BE2C (cell line): ENCODE measurements around the gene LDHB.
"Not testable (repeated sequence)": the region's sequence is repeated elsewhere in the genome, so short reads cannot be mapped to it uniquely, and the experiment has no call there.

Experiments
- DNase-seq: peaks from one replicate; pipeline ENCODE4 v3.0.0-alpha.2; 2020
- H3K27me3 ChIP-seq: fragments of 250-450 bp; sonication (Bioruptor Pico); 2 replicates; pipeline ENCODE4 v1.5.1; 2020; ENCODE audit warnings: mild to moderate bottlenecking
- H3K36me3 ChIP-seq: fragments of 250-450 bp; sonication (Bioruptor Pico); 2 replicates; pipeline ENCODE4 v1.5.1; 2020; ENCODE audit warnings: mild to moderate bottlenecking
- H3K4me1 ChIP-seq: fragments of 250-450 bp; sonication (Bioruptor Pico); 2 replicates; pipeline ENCODE4 v1.5.1; 2020
- H3K4me3 ChIP-seq: 2 replicates; pipeline ENCODE4 v1.5.1; 2011; ENCODE audit warnings: low read depth, low read length
- H3K9me3 ChIP-seq: fragments of 250-450 bp; sonication (Bioruptor Pico); 2 replicates; pipeline ENCODE4 v1.5.1; 2020
- CTCF ChIP-seq: IDR thresholded peaks from 2 replicates; pipeline ENCODE4 v1.5.1; 2012; ENCODE audit warnings: mild to moderate bottlenecking, low read depth, low read length

LDHB gene

GRCh38 chr12:21647179-21647578 is 10.5 kb downstream of the LDHB start:
- H3K36me3 ChIP-seq: peaks cover 94% of the 10 kb centered on the region
- H3K9me3 ChIP-seq: no peaks in the 10 kb centered on the region
- no peaks in the 10 kb centered on the region for H3K27me3 ChIP-seq
- DNase-seq: no peak
- H3K4me3 ChIP-seq: no peak overlapping the region
- no peak for TF ChIP-seq CTCF
- H3K4me1 ChIP-seq: peaks cover 9% of the 10 kb centered on the region

GRCh38 chr12:21645041-21645500 is 12.6 kb downstream of the LDHB start:
- H3K4me1 ChIP-seq, H3K27me3 ChIP-seq, H3K9me3 ChIP-seq, H3K4me3 ChIP-seq: not testable (repeated sequence)
- DNase-seq: peak; percentile 29
- peaks cover 94% of the 10 kb centered on the region for H3K36me3 ChIP-seq

GRCh38 chr12:21644516-21644915 is 13.1 kb downstream of the LDHB start:
- Histone ChIP-seq H3K4me3 (no peak overlapping the region), H3K4me1 (peaks cover 9% of the 10 kb centered on the region), H3K27me3 (no peaks in the 10 kb centered on the region), H3K9me3 (no peaks in the 10 kb centered on the region), H3K36me3 (peaks cover 93% of the 10 kb centered on the region)
- DNase-seq: no peak
- no peak for TF ChIP-seq CTCF

DNA sequence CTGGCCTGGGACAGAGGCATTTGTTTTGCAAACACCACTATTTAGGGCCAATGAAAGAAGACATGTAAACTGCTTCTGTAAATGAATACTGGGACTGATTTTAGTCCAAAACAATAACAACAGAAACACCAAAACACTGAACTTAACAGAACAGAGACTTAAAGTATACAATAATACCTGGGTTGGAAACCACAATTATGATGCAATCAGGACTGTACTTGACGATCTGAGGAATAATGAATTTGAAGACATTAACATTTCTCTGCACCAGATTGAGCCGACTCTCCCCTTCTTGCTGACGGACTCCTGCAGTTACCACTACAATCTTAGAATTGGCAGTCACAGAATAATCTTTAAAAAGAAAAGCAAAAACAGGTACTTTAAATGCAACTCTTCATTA is 13.9 kb downstream of the LDHB start:
- Histone ChIP-seq H3K27me3 (no peaks in the 10 kb centered on the region), H3K36me3 (peaks cover 93% of the 10 kb centered on the region), H3K4me1 (peaks cover 9% of the 10 kb centered on the region), H3K9me3 (no peaks in the 10 kb centered on the region), H3K4me3 (no peak overlapping the region)
- DNase-seq: no peak
- no peak for TF ChIP-seq CTCF

DNA sequence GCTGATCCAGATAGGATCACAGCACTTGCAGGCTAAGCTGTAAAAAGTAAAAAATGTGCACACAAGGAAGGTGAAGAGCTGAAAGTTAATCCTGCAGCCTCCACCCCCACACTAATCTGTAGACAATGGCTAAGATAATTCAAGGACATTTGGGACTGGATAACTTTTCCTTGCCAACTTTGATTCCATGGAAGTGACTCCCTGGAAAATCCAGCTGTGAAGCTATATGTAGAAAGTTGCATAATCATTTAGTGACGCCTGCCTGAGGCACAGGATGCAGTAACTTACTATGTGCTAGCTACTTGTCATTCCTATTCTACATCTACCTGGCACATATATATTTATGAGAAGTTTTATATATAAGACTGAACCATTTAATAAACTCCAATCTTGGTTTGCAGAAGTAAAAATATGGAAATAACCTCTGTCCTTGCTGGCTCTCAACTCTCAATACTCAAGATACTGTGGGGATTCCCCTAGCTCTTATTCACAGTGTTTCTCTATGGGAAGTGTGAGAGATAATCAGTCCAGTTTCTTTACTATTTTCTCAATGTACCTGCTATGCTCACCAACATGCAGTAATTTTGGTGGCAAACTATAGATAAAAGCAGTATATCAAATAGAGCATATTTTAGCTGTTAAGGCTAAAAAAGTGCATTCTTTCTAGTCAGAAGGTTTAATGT is 14.8 kb downstream of the LDHB start:
- DNase-seq: no peak
- no peak for TF ChIP-seq CTCF
- Histone ChIP-seq H3K4me3 (no peak overlapping the region), H3K9me3 (no peaks in the 10 kb centered on the region), H3K4me1 (peaks cover 9% of the 10 kb centered on the region), H3K27me3 (no peaks in the 10 kb centered on the region), H3K36me3 (peaks cover 93% of the 10 kb centered on the region)

DNA sequence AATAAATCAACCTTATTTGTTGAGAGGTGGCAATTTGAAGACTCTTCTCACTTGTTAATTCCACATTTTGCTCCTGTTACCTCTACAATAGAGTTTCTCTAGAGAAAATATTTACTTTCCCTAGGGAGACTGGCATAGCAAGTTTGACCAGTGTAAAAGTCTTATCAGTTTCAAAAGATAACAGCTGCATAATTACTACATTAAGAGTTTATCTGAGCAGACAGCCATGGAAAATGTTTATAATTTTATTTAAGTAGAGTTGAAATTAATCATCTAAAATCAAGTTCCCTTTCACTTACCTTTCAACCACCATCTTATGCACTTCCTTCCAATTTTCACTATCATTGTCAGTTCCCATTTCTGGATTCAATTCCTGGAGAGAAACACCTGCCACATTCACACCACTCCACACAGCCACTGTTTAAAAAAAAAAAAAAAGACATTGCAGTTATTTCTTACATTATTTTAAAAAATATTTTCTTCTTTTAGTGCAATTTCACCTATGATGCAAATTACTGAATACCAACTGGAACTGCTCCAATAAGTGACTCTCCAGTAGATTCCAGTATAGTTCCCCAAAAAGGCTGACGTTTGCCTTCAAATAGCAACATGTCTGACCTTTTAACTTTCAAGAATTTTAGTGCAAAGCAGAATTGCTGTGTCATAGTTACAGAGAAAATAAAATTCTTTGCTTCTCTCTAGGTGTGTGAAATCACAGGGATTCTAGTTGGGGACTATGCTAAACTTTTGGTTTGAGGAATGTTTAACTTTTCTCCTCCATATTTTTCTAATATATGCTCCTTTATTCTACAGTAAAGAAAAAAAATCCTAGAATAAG is 19.4 kb downstream of the LDHB start:
- no peak for DNase-seq
- Histone ChIP-seq H3K36me3 (peaks cover 92% of the 10 kb centered on the region), H3K4me3 (no peak overlapping the region), H3K27me3 (no peaks in the 10 kb centered on the region), H3K9me3 (no peaks in the 10 kb centered on the region), H3K4me1 (no peaks in the 10 kb centered on the region)
- no peak for TF ChIP-seq CTCF
